MV-4-11 (cell line): ENCODE results near the gene GNAL.
A peak's percentile ranks its signal among the peaks of the same experiment; 100 is the strongest.
"Not testable (repeated sequence)": the region's sequence is repeated elsewhere in the genome, so short reads cannot be mapped to it uniquely, and the experiment has no call there.

Experiments used
- DNase-seq: peaks from one replicate; lab custom pipeline; 2025; lab: John Stamatoyannopoulos, UW

Gene GNAL

DNA sequence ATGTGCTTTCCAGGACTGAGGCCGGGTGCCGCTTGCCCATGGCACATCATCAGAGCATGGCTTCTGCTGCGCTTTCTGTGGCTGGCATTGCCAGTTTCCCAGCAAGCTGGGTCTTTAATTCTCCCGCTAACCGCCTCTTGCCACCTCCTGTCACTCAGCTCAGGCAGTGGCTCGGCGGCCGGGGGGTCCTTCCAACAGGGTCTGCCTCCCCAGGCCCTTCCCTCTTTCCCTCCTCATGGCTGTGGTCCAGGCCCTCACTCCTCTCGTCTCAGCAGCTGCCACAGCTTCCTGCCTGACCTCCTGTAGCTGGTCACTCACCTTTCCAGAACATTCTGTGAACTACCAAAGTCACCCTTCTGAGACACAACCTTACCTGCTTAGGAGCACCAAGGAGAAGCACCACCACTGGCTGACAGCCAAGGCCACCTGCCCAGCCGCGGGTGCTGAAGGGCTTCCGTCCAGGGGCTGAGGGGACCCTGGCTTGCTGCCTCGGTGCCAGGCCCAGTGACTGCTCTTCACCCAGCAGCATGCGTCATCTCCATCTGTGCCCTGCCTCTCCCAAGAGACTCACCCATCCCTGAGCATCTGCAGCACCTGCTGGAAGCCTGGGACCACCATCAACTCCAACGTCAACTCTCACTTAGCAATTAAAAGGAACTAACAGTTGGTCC is 184.7 kb downstream of the GNAL start:
- DNase-seq: no peak

DNA sequence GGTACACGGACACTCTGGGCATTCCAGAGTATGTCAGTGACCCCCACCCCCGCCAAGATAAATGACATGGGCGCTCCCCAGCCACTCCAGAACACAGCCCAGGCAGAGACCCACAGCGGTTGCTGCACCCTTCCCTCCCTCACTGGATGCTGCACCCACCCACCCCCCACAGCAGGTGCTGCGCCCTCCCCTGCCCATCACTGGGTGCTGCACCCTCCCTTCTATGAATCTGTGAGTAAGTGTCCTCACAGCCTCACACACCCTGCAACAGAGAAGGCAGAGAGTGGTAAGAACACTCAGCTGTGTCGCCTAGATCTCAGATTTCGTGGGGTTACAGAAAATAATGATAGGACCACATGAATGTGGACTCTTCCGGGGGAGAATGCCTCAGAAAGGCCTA is 185.6 kb downstream of the GNAL start:
- DNase-seq: no peak

DNA sequence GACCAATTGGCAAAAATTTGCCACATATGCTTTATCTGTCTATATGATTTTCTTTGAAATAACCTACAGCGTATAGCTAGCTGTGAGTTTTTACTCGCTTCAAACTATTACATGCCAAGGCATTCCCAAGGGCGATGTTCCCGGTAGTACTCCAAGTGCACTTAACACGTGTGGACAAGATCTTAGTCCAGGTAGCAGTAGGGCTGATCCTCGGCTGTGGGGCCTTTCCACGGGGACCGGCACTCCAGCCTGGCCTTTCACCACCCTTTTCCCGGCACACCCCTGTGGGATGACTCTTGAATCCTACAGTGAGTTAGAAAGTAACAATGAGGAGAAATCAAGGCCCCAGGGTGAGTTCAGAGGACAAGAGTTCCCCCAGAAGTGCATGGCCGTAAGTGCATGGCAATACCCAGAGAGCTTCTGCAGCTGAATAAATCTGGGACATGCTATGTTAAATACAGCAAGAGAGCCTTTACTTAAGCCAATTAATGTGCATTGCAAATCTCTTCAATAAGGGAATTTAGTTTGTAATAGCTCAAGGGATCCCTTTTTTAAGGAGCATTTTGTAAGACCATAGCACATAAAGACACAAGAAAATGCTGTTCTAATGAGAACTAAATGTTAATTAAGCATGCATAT is 188.6 kb downstream of the GNAL start:
- DNase-seq: no peak

DNA sequence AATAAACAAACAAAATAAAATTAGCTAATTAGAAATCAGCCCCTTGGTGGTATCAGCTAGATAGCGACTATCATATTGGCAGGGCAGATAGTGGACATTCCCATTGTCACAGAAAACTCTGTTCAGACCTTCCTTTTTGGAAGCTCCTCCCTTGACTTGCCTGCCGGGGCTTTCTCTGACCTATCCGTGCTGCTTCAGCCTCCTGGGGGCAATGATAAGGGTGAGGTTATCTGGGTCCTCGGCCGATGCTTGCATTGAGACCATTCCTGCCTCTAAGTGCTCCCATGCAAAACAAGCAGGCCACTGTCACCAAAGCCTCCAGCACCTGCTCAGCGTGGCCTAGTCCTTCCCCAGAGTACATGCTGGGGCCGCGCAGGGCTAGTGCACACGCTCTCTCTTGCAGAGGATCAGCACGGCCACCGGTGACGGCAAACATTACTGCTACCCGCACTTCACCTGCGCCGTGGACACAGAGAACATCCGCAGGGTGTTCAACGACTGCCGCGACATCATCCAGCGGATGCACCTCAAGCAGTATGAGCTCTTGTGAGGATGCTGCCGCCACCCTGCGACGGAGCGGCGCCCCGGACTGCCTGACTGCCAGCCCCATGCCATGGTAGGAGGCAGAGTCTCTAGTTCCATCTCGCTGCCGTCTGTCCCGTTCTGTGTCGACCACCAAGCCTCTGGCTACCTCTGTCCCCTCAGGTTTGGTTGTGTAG is 191.7 kb downstream of the GNAL start:
- DNase-seq: no peak

DNA sequence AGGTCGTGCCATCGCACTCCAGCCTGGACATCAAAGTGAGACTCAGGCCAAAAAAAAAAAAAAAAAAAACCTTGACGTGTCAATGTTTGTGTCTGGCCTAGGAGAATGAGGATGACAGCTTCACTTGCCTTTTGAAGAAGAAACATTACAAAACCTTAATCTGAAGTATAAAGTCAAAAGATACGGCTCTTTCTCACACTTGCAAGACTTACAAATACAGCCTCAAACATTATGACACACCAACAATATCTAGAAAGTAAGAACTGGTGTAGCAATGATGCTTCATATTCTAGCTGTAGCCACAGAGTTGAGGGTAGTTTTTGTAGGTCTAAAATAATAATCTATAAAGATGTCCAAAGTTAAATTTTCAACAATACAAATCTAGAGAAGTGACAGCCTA is 193.6 kb downstream of the GNAL start:
- DNase-seq: peak; percentile 17

DNA sequence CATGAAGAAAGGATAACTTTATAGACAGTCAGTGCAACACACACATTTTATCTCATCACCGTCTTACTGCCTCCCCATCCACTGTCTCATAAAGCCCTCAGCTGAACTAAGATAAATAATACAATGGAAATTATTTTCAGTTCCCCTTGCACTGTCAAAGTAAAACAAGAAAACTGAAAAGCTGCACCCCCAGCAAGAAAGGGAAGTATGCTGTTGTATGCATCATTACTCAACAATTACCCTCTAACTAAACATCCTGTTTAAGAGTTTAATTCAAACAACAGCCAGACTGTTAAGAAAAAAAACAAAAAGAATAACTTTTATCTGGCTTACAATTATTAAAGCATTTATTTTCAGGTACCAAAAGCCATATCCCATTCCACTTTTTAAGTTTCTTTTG is 194.1 kb downstream of the GNAL start:
- DNase-seq: peak; percentile 95

DNA sequence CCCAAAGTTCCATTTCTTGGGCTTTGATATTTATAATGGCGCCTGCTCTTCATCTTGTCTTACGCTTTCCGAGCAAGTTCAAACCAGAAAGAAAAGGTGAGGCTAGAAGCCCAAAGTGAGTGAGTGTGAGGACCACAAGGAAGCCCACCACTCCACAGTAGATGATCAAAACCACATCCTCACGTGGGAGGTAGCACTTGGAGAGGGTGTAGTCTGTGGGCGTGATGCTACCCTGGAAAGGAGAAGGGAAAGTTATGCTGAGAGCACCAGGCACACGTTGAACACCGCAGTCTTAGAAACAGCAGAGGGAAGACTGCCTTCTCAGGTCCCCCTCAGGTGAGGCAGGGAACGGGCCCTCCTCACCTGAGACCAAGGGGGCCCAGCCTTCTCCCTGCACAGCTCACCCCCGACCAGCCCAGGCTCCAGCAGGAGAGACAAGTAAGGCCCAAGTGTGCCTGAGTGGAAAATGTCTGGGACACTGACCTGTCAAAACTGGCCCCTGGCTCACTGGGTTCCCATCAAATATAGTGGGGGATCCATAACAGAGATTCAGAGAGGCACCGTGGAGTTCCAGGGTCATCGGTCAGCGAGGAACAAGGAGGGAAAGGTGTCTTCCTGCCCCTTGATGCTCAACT is 195.4 kb downstream of the GNAL start:
- peak; percentile 62 for DNase-seq

DNA sequence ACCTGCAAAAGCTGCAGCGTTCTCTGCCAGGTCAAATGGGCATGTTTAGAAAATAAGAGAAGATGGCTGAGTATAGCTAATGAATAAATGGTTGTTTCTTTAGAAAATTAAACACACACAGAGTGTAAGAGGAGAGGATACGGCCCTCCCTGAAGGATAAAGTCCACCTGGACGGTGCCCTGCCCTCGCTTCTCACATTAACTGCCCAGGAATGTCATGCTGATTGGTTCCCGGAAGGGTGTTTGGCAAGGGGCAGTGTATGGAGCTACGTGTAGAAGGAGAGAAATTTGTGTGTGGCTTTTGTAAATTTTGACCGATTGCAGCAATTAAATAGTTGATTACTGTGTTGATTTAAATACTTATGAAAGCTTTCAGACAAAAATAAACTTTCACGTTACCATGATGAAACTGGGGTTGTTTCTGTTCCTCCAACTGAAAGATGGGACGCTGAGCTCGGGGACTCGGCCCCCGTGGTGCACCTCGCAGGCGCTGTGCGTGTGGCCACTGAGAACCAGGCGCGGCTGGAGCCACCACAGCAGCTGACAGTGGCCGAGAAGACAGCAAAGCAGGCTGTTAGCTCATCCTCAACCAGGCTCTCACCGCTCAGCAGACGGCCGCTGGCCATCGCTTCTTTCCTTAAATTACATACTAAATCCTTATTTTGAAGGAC is 196.3 kb downstream of the GNAL start:
- DNase-seq: peak; percentile 90

DNA sequence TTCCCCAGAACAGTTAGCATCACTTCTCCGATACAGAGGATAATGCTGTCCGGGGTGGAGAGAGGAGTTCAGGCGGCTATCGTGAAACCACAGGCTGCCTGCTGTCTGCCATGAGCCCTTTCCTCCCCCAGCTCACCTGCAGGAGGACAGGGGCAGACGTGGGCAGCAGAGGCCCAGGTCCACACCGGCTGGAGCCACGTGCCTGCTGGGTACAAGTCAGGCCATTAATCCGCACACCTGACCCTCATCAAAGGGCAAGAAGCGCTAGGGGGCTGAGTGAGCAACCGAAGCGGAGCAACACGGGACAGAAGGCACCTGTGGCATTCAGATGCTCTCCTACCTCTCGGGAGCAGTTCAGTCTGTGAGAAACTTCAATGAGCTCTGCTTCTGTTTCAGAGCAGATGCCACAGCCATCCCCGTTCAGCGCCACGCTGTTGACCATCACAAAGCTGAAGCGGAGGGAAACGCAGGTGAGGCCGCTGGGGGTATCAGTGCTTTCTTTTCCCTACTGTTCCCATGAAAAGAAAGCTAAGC is 197.6 kb downstream of the GNAL start:
- no peak for DNase-seq

DNA sequence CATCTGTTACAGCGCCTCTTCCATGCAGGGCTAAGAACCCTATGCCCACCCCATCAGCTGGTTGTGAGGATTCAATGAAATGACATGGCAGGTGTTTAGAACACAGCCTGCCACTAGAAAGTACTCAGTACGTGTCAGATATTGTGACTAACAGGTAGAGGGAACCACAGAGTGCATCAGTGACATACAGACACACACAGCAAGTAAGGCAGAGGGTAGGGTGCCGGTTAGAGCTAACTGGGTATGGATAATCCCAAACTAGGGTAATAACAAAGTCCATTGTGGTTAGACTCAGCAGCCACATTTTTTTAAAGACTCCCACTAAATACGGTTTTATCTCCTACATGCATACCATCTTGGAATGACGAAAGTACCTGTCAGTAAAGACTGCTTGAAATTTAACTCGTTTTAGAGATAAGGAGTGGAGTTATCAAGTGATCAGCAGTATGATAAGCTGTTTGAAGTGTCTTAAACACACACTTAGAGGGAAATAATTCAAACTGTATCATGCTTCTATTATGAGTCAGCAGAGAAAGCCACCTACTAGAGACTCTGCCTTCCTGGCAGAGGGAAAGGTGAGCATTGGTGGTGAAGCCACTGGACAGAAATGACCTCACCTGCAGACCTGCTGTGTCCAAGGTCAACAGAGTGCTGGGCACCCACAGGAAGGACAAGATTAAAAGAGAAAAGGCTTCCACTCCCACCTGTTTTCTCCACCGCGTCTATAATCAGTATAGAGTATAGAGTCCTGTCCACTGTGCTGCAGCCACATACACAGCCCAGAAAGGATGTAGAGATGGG is 198.5 kb downstream of the GNAL start:
- DNase-seq: no peak

DNA sequence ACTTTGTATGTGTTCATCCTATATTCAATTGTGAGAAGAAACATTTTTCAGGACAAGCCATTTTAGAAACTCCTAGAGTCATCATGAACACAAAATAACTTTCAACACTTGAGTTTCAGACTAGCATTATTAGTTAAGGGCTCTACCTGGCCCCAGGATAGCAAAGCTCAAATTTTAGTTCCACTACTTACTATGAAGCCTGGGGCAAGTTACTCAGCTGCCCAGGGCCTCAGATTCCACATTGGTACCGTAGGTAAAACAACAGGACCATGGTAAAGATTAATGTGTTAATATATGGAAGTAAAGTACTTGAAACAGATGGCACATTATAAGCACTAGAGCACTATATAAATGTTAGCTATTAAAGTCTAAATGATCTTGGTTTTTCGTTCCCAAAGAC is 199.7 kb downstream of the GNAL start:
- DNase-seq: no peak

DNA sequence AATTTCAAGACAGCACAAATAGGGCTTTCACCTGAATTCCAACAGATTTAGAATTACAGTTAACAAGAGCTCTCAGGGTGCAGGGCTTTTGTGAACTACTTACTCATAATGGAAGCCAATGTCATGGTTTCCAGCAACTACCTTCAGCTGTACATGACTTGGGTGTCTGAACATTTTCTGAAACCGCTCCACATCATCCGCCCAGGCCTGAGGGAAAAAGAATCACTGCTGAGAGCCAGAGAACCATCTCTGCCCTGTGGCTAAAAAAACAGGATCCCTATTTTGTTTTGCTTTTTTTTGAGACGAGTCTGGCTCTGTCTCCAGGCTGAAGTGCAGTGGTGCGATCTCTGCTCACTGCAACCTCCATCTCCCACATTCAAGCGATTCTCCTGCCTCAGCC is 200.2 kb downstream of the GNAL start:
- DNase-seq: no peak

DNA sequence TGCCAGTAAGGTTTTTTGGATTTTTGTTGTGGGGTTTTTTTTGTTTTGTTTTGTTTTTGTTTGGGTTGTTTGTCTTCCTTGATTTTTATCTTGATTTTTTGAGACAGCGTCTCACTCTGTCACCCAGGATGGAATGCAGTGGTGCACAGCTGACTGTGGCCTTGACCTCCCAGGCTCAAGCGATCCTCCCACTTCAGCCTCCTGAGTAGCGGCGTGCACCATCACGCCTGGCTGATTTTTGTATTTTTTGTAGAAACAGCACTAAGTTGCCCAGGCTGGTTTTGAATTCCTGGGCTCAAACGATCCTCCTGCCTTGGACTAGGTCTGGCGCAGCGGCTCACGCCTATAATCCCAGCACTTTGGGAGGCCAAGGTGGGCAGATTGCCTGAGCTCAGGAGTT is 202.7 kb downstream of the GNAL start:
- no peak for DNase-seq

DNA sequence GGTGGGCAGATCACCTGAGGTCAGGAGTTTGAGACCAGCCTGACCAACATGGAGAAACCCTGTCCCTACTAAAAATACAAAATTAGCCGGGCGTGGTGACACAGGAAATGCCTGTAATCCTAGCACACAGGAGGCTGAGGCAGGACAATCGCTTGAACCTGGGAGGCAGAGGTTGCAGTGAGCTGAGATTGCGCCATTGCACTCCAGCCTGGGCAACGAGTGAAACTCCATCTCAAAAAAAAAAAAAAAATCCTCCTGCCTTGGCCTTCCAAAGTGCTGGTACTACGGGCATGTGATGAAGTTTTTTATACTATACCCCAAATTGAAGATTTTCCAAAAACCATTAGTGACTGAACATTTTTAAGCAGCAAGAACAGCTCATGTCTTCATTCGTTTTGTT is 203.4 kb downstream of the GNAL start:
- DNase-seq: not testable (repeated sequence)

DNA sequence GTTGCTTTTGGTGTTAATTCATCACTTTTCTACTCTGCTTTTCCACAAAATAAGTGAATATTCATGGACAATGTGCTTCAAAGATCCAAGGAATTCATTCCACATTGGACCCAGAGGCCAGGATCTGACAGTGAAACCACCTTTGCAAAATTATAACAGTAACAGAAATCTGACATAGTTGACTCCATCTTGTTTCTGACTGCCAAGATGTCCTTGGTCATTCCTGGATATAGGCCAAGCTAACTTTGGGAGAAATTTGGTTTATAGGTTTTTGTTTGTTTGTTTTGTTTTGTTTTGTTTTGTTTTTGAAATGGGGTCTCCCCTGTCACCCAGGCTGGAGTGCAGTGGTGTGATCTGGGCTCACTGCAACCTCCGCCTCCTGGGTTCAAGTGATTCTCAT is 208.7 kb downstream of the GNAL start:
- DNase-seq: no peak

DNA sequence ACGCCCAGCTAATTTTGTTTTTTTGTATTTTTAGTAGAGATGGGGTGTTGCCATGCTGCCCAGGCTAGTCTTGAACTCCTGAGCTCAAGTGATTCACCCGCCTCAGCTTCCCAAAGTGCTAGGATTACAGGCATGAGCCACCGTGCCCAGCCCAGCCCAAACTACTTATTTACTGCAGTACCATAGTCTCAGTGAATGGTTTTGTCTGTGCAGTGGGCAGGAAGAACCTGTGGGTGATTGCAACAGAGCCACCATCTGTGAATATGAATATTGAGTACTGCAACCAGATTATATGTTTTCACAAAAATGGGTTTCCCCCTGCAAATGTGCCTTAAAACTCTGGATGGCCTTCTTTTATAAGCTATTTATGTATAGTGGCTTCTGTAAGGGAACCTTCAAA is 210.0 kb downstream of the GNAL start:
- peak; percentile 59 for DNase-seq

DNA sequence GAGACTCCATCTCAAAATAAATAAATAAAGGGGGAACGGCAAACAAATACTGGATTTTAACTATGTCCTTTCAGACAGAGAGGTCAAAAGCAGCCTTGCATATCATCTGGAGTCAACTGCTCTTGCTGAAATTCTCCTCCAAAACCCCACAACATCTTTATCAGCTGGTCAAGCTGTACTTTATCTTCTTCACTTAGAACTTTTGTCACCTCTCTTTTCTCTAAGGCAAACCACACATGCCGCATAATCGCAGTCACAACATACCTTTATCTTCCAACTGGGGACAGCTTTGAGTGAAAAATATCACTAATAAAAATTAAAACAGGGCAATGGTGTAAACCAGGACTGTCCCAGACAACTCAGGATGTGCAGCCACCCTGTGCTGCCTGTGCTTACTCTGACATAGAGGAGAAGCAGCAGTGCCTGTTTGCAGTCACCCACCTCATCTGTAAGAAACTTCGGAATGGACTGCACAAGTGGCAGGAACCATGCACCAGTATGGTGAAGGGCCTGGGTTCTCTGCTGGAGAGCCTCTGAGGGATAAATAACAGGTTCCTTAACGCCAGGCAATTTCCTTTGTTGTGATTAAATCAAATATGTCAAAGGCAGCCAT is 212.9 kb downstream of the GNAL start:
- no peak for DNase-seq

DNA sequence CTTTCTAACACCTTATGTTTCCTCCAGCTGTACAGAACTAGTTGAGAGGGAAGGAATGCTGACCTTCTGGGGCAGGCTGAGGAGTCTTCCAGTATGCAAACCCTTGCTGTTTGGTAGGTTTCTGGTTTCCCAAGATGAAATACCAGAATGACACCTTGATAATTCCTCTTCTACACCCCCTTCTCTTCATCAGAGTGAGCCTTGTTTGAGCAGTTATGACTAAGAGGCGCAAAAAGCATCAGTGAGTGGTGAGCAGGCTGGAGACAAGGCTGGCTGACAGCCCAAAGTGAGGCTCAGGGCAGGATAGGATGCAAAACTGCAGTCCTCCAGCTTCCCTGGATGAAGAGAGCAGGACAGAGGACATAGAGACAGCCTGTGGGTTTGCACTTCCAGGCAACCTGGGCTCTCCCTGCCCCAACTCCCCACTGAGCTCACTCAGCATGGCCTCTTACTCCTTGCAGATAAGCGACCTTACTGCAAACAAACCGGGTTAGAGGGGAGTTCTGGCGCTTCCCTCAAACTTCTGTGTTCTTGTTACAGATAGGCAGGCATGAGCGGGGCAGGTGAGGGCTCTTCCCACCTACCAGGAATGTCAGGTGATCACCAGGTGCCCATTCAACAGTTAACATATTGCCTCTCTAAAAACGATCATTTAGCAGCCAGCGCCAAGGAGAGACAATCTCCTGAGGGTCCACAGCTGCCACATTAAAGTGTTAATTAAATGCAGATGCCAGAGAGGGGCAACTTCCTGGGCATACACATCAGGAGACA is 213.6 kb downstream of the GNAL start:
- DNase-seq: no peak

DNA sequence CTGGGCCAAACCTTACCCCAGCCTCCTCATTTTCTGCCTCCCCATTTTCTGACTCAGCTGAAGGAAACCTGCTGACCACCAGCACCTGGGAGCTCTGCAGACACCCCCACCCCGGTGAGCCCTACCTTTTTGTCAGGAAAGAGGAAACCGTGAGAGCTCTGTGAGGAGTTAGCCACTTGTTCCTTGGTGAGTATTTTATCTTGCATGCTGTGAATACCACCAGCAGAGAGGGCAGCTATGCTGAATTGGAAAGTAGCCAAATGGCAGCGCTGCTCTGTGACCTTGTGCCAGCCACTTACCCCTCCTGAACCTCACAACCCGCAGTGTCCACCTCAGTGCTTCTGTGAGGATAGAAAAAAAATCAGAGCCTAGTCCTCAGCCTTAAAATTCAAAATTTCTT is 216.5 kb downstream of the GNAL start:
- DNase-seq: no peak

DNA sequence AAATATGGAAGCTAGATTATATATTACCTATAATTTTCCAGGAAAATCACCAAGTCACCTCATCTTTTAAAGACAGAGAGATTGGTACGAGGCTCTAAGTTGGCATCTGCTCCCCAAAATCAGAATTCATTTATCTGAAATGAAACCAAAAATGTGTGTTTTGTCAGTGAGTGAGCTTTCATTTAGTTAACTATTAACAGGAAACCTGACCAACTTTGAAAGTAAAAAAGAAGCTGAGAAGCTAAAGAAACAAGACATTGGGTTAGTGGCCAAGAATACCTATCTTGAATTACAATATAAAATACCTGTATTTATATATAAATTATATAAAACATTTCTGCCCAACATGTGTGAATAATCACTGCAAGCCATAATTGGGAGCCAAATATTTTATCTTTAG is 217.1 kb downstream of the GNAL start:
- no peak for DNase-seq
